Retinal pigment epithelial cell (primary cell): ENCODE results near the gene USP9Y.

Source experiments
- DNase-seq: peaks from one replicate; pipeline ENCODE4 v3.0.0-alpha.2; 2010; ENCODE audit warnings: low read depth
- H3K4me3 ChIP-seq: 2 replicates; pipeline ENCODE4 v1.5.1; 2011; ENCODE audit warnings: mild to moderate bottlenecking, low read length, control low read depth, moderate library complexity
- TF ChIP-seq, protein P1 (sequence below): conservative IDR thresholded peaks from 2 replicates; pipeline ENCODE4 v1.5.1; 2011; ENCODE audit warnings: low read depth, low read length, control low read depth, inconsistent platforms

The USP9Y gene

DNA sequence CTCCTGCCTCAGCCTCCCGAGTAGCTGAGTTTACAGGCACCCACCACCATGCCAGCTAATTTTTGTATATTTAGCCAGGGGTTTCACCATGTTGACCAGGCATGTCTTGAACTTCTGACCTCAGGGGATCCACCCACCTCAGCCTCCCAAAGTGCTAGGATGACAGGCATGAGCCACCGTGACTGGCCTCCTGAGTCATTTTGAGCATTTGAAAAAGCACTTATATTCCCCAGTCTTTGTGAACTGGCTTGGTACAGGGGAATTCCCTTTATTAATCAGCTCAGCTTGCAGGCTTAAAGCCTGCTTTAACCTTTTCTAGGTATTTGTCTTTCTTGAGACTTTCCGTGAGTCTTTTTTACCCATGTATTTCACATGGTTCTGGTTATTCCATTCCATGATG is 32.6 kb downstream of the USP9Y start:
- TF ChIP-seq, protein P1, sequence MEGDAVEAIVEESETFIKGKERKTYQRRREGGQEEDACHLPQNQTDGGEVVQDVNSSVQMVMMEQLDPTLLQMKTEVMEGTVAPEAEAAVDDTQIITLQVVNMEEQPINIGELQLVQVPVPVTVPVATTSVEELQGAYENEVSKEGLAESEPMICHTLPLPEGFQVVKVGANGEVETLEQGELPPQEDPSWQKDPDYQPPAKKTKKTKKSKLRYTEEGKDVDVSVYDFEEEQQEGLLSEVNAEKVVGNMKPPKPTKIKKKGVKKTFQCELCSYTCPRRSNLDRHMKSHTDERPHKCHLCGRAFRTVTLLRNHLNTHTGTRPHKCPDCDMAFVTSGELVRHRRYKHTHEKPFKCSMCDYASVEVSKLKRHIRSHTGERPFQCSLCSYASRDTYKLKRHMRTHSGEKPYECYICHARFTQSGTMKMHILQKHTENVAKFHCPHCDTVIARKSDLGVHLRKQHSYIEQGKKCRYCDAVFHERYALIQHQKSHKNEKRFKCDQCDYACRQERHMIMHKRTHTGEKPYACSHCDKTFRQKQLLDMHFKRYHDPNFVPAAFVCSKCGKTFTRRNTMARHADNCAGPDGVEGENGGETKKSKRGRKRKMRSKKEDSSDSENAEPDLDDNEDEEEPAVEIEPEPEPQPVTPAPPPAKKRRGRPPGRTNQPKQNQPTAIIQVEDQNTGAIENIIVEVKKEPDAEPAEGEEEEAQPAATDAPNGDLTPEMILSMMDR = no peak
- DNase-seq = no peak
- H3K4me3 ChIP-seq = no peak overlapping the region

DNA sequence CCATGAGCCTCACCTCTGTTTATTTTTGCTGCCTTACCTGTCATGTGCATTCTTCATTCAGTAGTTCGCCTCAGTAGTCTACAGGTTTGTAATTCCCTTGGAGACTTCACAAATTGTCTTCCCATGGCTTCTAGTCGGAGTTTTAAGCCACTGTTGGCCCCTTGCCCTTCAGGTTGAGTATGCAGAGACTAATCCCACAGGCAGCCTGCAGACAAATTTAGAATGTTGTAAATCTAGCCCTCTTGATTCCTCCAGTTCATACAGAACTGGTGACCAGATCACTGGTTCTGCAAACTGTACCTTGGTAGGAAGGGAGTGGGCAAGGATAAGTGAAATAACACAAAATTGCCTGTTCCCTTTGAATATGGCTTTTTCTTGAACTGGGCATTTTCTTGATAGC is 33.0 kb downstream of the USP9Y start:
- no peak for DNase-seq
- TF ChIP-seq, protein P1 = no peak

DNA sequence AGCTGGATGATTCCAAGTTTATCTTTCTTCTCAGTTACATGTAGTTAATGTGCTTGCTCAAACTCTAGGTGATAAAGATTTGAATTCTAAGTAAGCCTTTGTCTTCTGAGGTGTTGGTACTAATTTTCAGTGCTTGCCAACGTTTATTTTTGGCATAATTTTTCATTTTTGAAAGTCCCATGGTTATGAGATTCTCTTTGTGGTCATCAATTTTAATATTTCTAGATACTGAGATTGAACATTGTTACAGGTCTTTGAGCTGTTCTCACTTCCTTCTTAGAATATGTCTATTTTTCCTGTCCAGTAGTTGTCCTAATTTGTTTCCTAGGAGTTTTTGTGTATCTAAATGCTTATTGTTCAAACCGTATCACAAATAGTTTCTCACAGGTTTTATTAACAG is 40.4 kb downstream of the USP9Y start:
- TF ChIP-seq, protein P1 = no peak
- no peak for DNase-seq
- H3K4me3 ChIP-seq = no peak overlapping the region

More for the DNA sequence above, 33.0 kb downstream of the USP9Y start:
- H3K4me3 ChIP-seq = no peak overlapping the region

DNA sequence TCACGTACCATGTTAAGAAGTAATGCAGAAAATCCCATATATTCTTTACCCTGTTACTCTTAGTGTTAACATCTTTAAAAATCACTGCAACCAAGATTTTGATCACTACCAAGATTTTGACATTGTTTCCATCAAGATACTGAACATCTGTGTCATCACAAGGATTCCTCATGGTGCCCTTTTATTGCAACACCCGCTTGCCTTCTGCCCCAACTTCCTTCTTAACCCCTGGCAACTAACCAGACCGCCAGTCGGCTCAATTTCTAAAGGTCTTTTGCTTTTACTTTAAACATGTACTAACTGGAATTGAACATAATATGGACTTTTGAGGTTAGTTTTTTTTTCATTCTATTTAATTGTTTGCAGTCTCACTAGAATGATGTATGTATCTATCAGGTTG is 41.7 kb downstream of the USP9Y start:
- TF ChIP-seq, protein P1 = no peak
- no peak for DNase-seq
- no peak overlapping the region for H3K4me3 ChIP-seq

DNA sequence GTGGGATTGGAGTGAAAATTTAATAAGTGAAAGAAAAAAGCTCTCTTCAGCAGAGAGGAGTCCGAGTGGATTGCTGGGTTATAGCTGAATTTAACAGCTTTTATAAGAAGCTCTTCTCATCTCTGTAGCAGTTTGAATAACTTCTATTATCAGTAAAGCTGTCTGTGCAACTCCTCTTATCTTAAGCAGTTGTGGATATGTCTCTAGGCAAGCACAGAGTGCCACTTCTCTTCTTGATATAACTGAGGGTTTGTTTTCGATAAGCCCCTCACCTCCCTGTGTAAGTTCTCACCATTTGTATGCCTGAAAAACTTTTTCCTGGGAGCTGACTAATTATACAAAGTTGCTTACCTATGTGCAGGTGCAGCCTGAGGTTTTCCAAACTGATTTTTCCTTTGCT is 43.1 kb downstream of the USP9Y start:
- TF ChIP-seq, protein P1 = no peak
- no peak for DNase-seq
- no peak overlapping the region for H3K4me3 ChIP-seq

- no peak for DNase-seq
- TF ChIP-seq, protein P1 = no peak
- H3K4me3 ChIP-seq = no peak overlapping the region
These were observed 48.3 kb downstream of the USP9Y start for GRCh38 chrY:12749293-12749692.

DNA sequence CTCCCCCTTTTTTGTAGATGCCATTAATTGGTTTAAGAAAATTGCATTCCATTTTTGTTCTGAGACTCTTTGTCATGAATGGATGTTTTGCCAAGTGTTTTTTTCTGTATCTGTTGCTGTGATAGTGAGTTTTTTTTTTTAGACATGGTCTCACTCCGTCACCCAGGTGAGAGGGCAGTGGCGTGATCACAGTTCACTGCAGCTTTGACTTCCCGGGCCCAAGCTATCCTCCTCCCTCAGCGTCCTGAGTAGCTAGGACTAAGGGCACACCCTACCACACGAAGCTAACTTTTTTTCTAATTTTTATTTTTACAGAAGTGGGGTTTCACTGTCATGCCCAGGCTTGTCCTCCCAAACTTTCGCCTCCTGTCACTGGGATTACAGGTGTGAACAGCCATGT is 51.8 kb downstream of the USP9Y start:
- TF ChIP-seq, protein P1 = no peak
- H3K4me3 ChIP-seq = no peak overlapping the region
- DNase-seq = no peak
